OCI-LY7 (cell line): ENCODE data around the gene CHCHD5.

Experiments used
- EZH2phosphoT487 ChIP-seq: fragments of 200-600 bp; sonication (generic); IDR thresholded peaks from 2 replicates; pipeline ENCODE4 v1.6.1; 2018; ENCODE audit warnings: low read depth, borderline replicate concordance, mild to moderate bottlenecking, mixed run types, antibody characterized with exemption, low read length, moderate library complexity, mixed read lengths
- TF ChIP-seq, protein P1 (sequence below): fragments of 200-600 bp; sonication (generic); conservative IDR thresholded peaks from 2 replicates; pipeline ENCODE4 v1.5.1; 2014; ENCODE audit warnings: mild to moderate bottlenecking, antibody characterized with exemption, low read length, moderate library complexity, mixed read lengths

DNA sequence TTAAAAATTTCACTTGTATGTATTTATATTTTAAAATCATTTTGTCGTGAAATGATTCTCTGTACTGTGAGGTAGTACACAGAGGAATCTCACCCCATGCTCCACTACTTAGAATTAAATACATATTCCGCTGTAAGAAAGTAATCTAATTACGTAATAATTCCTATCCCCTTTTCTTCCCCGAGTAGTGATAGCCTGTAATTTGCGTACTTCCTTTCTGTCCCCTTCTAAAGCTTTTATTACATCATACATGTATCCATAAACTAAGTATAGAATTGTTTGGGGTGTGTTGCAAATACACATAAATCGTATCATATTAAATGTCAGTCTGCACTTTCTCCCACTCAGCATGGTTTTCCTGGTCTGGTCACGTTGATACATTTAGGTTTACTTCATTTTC lies 12.4 kb upstream of the CHCHD5 start:
- no peak for TF ChIP-seq EZH2phosphoT487
- TF ChIP-seq, protein P1, sequence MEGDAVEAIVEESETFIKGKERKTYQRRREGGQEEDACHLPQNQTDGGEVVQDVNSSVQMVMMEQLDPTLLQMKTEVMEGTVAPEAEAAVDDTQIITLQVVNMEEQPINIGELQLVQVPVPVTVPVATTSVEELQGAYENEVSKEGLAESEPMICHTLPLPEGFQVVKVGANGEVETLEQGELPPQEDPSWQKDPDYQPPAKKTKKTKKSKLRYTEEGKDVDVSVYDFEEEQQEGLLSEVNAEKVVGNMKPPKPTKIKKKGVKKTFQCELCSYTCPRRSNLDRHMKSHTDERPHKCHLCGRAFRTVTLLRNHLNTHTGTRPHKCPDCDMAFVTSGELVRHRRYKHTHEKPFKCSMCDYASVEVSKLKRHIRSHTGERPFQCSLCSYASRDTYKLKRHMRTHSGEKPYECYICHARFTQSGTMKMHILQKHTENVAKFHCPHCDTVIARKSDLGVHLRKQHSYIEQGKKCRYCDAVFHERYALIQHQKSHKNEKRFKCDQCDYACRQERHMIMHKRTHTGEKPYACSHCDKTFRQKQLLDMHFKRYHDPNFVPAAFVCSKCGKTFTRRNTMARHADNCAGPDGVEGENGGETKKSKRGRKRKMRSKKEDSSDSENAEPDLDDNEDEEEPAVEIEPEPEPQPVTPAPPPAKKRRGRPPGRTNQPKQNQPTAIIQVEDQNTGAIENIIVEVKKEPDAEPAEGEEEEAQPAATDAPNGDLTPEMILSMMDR: no peak
